Stimulated activated CD8-positive, alpha-beta memory T cell treated with anti-CD3 and anti-CD28 coated beads, Interleukin-4, amount 100 ng/mL, for 4 hours (primary cell): Measurements from ENCODE around the gene PODN.

ENCODE experiments used
- DNase-seq, 2 donors: peaks; one replicate each; pipeline ENCODE4 v3.0.0-alpha.2; 2020; ENCODE audit warnings: low read depth in 2 of 2, low spot score in 1 of 2

The PODN gene

GRCh38 chr1:53074313-53075154, 12.5 kb downstream of the PODN start:
- no peak for DNase-seq

GRCh38 chr1:53075206-53075605, 13.2 kb downstream of the PODN start:
- DNase-seq: no peak

- no peak for DNase-seq
Measured at GRCh38 chr1:53075761-53076163, 13.7 kb downstream of the PODN start.

- no peak for DNase-seq
Measured at GRCh38 chr1:53076165-53076564, 14.2 kb downstream of the PODN start.

GRCh38 chr1:53076721-53077598, 14.9 kb downstream of the PODN start:
- no peak for DNase-seq

GRCh38 chr1:53077599-53077965, 15.6 kb downstream of the PODN start:
- DNase-seq: no peak

- no peak for DNase-seq
Measured at GRCh38 chr1:53078333-53079101, 16.5 kb downstream of the PODN start.

GRCh38 chr1:53079251-53079650, 17.2 kb downstream of the PODN start:
- no peak for DNase-seq

GRCh38 chr1:53080041-53080440, 18.0 kb downstream of the PODN start:
- no peak for DNase-seq

- DNase-seq: no peak
Measured at GRCh38 chr1:53080769-53081168, 18.8 kb downstream of the PODN start.

- DNase-seq: no peak
Measured at GRCh38 chr1:53081384-53082066, 19.5 kb downstream of the PODN start.

- no peak for DNase-seq
Measured at GRCh38 chr1:53082826-53083455, 20.9 kb downstream of the PODN start.

GRCh38 chr1:53083636-53084588, 21.9 kb downstream of the PODN start:
- DNase-seq: no peak

GRCh38 chr1:53084589-53084971, 22.6 kb downstream of the PODN start:
- no peak for DNase-seq

GRCh38 chr1:53085405-53085804, 23.4 kb downstream of the PODN start:
- DNase-seq: no peak

GRCh38 chr1:53086491-53087070, 24.6 kb downstream of the PODN start:
- no peak for DNase-seq

- DNase-seq: no peak
Measured at GRCh38 chr1:53087332-53088285, 25.6 kb downstream of the PODN start.
